Measurements from ENCODE around the gene DDX25.

DNA sequence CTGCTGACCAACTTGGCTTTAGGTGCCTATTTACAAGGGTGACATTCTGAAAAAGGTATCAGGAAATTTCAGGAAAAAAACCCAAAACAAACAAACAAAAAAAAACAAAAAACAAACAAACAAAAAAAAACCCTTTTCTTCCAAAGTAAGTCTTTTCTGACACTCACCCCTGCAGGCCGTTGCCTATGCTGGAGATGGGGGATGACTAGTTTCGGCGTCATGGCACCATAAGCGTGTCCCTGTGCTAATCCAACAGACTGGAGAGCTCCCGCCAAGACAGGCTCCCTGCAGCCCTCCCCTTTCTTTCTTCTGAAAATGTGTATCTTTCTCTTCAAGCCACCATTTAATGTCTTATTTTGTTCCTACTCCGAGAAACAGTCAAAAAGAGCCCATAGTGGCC is 55.2 kb downstream of the DDX25 start:
- TF ChIP-seq POLR2A (IDR thresholded peaks at IDR 0.05) (no peak), EP300 (IDR thresholded peaks at IDR 0.05) (no peak)
- TF ChIP-seq, protein P1, sequence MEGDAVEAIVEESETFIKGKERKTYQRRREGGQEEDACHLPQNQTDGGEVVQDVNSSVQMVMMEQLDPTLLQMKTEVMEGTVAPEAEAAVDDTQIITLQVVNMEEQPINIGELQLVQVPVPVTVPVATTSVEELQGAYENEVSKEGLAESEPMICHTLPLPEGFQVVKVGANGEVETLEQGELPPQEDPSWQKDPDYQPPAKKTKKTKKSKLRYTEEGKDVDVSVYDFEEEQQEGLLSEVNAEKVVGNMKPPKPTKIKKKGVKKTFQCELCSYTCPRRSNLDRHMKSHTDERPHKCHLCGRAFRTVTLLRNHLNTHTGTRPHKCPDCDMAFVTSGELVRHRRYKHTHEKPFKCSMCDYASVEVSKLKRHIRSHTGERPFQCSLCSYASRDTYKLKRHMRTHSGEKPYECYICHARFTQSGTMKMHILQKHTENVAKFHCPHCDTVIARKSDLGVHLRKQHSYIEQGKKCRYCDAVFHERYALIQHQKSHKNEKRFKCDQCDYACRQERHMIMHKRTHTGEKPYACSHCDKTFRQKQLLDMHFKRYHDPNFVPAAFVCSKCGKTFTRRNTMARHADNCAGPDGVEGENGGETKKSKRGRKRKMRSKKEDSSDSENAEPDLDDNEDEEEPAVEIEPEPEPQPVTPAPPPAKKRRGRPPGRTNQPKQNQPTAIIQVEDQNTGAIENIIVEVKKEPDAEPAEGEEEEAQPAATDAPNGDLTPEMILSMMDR (IDR thresholded peaks at IDR 0.05), result no peak
